B cell (primary cell): Measurements from ENCODE around the gene MAFB. TPM values are rescaled to one million over a fixed set of nuclear protein-coding genes. Genes with fewer than 3 reads are reported as not detected.

Source experiments
- ATAC-seq: fragments of 200-7000 bp; cut with Tn5 transposase; one replicate; pipeline ENCODE4 v1.10.0; 2021; ENCODE audit warnings: low read depth, mild to moderate bottlenecking, moderate number of reproducible peaks, moderate library complexity
- CTCF ChIA-PET: fragments of 350-600 bp; sonication (Branson Sonifier 250); formaldehyde crosslinking; loops from one replicate; lab custom pipeline; 2021; ENCODE audit warnings: antibody characterized with exemption, inconsistent platforms; lab: Charles Lee
- POLR2A ChIA-PET: fragments of 350-600 bp; sonication (Branson Sonifier 250); formaldehyde crosslinking; loops from one replicate; lab custom pipeline; 2021; ENCODE audit warnings: antibody characterized with exemption; lab: Charles Lee
- DNase-seq: peaks from one replicate; pipeline ENCODE4 v3.0.0; 2013
- H2AFZ ChIP-seq: 2 replicates; pipeline ENCODE4 v1.6.1; 2012; ENCODE audit warnings: mild to moderate bottlenecking, low read depth, low read length; ENCODE audit not compliant: insufficient read depth, poor library complexity, severe bottlenecking
- H3K27ac ChIP-seq, 2 donors: 1 replicate in 1 of 2; 2 replicates in 1 of 2; pipeline ENCODE4 v1.5.1; 2012 to 2013; ENCODE audit warnings: low read length in 2 of 2, mild to moderate bottlenecking in 2 of 2, moderate library complexity in 1 of 2
- H3K27me3 ChIP-seq, 4 experiments: fragments of 200-600 bp in 1 of 4; sonication (generic) in 1 of 4; replicated peaks in 1 of 4; 1 replicate in 2 of 4; 2 replicates in 2 of 4; pipeline versions ENCODE4 v1.6.1 to v1.7.0; 2013 to 2016; ENCODE audit warnings: low read length in 3 of 4, mild to moderate bottlenecking in 2 of 4, mixed read lengths in 1 of 4, moderate library complexity in 1 of 4; ENCODE audit not compliant: insufficient read depth in 4 of 4, control insufficient read depth in 3 of 4; ENCODE audit errors: control extremely low read depth in 1 of 4
- H3K36me3 ChIP-seq, 2 experiments: replicated peaks in 1 of 2; 1 replicate in 1 of 2; 2 replicates in 1 of 2; pipeline versions ENCODE4 v1.6.1 to v1.7.1; 2013; ENCODE audit warnings: low read length in 1 of 2; ENCODE audit not compliant: insufficient read depth in 2 of 2, control insufficient read depth in 1 of 2; ENCODE audit errors: control extremely low read depth in 1 of 2, extremely low read depth in 1 of 2
- H3K4me1 ChIP-seq, 2 donors: fragments of 200-600 bp in 1 of 2; sonication (generic) in 1 of 2; 1 replicate in 1 of 2; 2 replicates in 1 of 2; pipeline versions ENCODE4 v1.5.1 to v1.6.1; 2013 to 2017; ENCODE audit warnings: low read length in 2 of 2; ENCODE audit not compliant: control insufficient read depth in 2 of 2, insufficient read depth in 2 of 2
- H3K4me2 ChIP-seq: replicated peaks from 2 replicates; pipeline ENCODE3; 2012; ENCODE audit warnings: mild to moderate bottlenecking, low read depth, low read length; ENCODE audit not compliant: poor library complexity, severe bottlenecking
- H3K4me3 ChIP-seq, 5 experiments: fragments of 200-600 bp in 1 of 5; sonication (generic) in 1 of 5; 1 replicate in 3 of 5; 2 replicates in 2 of 5; pipeline versions ENCODE4 v1.5.1 to v1.7.0; 2011 to 2016; ENCODE audit warnings: low read length in 4 of 5, mild to moderate bottlenecking in 4 of 5, low read depth in 2 of 5, control low read depth in 1 of 5, moderate library complexity in 1 of 5; ENCODE audit not compliant: insufficient read depth in 1 of 5; ENCODE audit errors: control extremely low read depth in 1 of 5, extremely low read depth in 1 of 5
- H3K79me2 ChIP-seq: fragments of 200-600 bp; sonication (generic); one replicate; pipeline ENCODE4 v1.6.0; 2016; ENCODE audit warnings: low read length; ENCODE audit not compliant: control insufficient read depth, insufficient read depth
- H3K9ac ChIP-seq: fragments of 200-600 bp; sonication (generic); 2 replicates; pipeline ENCODE4 v1.6.1; 2017; ENCODE audit warnings: mild to moderate bottlenecking, low read length, moderate library complexity
- H3K9me3 ChIP-seq, 3 donors: one replicate each; pipeline versions ENCODE4 v1.6.1 to v1.7.1; 2013; ENCODE audit warnings: low read length in 2 of 3; ENCODE audit not compliant: control insufficient read depth in 2 of 3, insufficient read depth in 1 of 3; ENCODE audit errors: control extremely low read depth in 1 of 3
- H4K20me1 ChIP-seq: 2 replicates; pipeline ENCODE4 v1.6.0; 2012; ENCODE audit warnings: mild to moderate bottlenecking, low read length; ENCODE audit not compliant: insufficient read depth, control insufficient read depth, poor library complexity, severe bottlenecking
- H3K27ac Mint-ChIP-seq: one replicate; pipeline ENCODE4 v1.8.0; 2021; ENCODE audit warnings: mixed read lengths
- H3K27me3 Mint-ChIP-seq: one replicate; pipeline ENCODE4 v1.8.0; 2021; ENCODE audit warnings: mixed read lengths
- H3K4me1 Mint-ChIP-seq: one replicate; pipeline ENCODE4 v1.8.0; 2021; ENCODE audit warnings: mixed read lengths
- H3K4me3 Mint-ChIP-seq: one replicate; pipeline ENCODE4 v1.8.0; 2021; ENCODE audit warnings: mixed read lengths
- H3K9me3 Mint-ChIP-seq: one replicate; pipeline ENCODE4 v1.8.0; 2022; ENCODE audit warnings: mixed read lengths; ENCODE audit not compliant: insufficient read depth
- CTCF ChIP-seq: fragments of 200-600 bp; IDR thresholded peaks from one replicate; pipeline ENCODE4 v1.8.0; 2022; ENCODE audit warnings: antibody characterized with exemption, mild to moderate bottlenecking
- EZH2 ChIP-seq: IDR thresholded peaks from 2 replicates; pipeline ENCODE4 v1.6.1; 2012; ENCODE audit warnings: borderline replicate concordance, low read depth, mild to moderate bottlenecking, moderate library complexity, low read length; ENCODE audit not compliant: insufficient read depth, poor library complexity, severe bottlenecking
- WGBS: methylation state at CpG from one replicate; pipeline ENCODE4 v1.1.5; 2013; ENCODE audit warnings: missing lambda C conversion rate; ENCODE audit not compliant: insufficient coverage; 5-methylcytosine and 5-hydroxymethylcytosine counted together
- intact Hi-C: fragments of 100-400 bp; cut with micrococcal nuclease; formaldehyde crosslinking; loops from one replicate; pipeline ENCODE4 v1.10.0; 2022
- polyA plus RNA-seq: library from polyadenylated mRNA; depleted of rRNA; stranded (reverse); fragments of >200 nt; gene quantifications from 2 replicates; pipeline ENCODE4 v1.2.3, GENCODE V29; 2012
- total RNA-seq, 2 donors: library from RNA; stranded (reverse); fragments of 120-200 nt in 1 of 2; gene quantifications; 1 replicate in 1 of 2; 2 replicates in 1 of 2; pipeline versions ENCODE4 v1.2.3 to v1.2.4, GENCODE V29; 2013 to 2022

Gene MAFB
- total and polyA plus RNA-seq, 2 donors (not counting 1 experiment from before 2014, with no cell fraction given) = 1.6 to 1.8 TPM

- no peaks in the 10 kb centered on the region for H3K9me3 ChIP-seq
Measured at GRCh38 chr20:40711079-40711478, 22.0 kb upstream of the MAFB start.

GRCh38 chr20:40710603-40711002 lies 21.6 kb upstream of the MAFB start:
- intact Hi-C loops = no loop called here
- WGBS = 92% methylated on average over 6 of the region's 13 CpGs

More at GRCh38 chr20:40711079-40711478, 22.0 kb upstream of the MAFB start:
- Histone ChIP-seq H3K4me1 (no peaks in the 10 kb centered on the region), H2AFZ (no peak overlapping the region), H3K27ac (no peak overlapping the region), H4K20me1 (no peaks in the 10 kb centered on the region), H3K36me3 (no peaks in the 10 kb centered on the region), H3K4me3 (no peak overlapping the region), H3K27me3 (peaks cover 0 to 9% (median 0%) of the 10 kb centered on the region in 4 experiments), H3K4me2 (no peak overlapping the region), H3K79me2 (no peaks in the 10 kb centered on the region), H3K9ac (no peak overlapping the region)
- TF ChIP-seq CTCF (no peak), EZH2 (no peak)
- no peak for ATAC-seq
- intact Hi-C loops = no loop called here
- no peaks in the 10 kb centered on the region for H3K4me1 Mint-ChIP-seq
- H3K9me3 Mint-ChIP-seq = no peaks in the 10 kb centered on the region
- no peak for DNase-seq
- POLR2A ChIA-PET = no interaction called here
- H3K27me3 Mint-ChIP-seq = peaks cover 25% of the 10 kb centered on the region
- no peak overlapping the region for H3K4me3 Mint-ChIP-seq
- 73% methylated on average over 12 of the region's 13 CpGs for WGBS
- H3K27ac Mint-ChIP-seq = no peak overlapping the region
- CTCF ChIA-PET = no interaction called here

More at GRCh38 chr20:40710603-40711002, 21.6 kb upstream of the MAFB start:
- Histone ChIP-seq H2AFZ (no peak overlapping the region), H3K4me3 (no peak overlapping the region), H4K20me1 (no peaks in the 10 kb centered on the region), H3K27ac (no peak overlapping the region), H3K4me2 (no peak overlapping the region), H3K36me3 (no peaks in the 10 kb centered on the region), H3K79me2 (no peaks in the 10 kb centered on the region), H3K9ac (no peak overlapping the region), H3K27me3 (peaks cover 0 to 9% (median 0%) of the 10 kb centered on the region in 4 experiments), H3K4me1 (no peaks in the 10 kb centered on the region), H3K9me3 (no peaks in the 10 kb centered on the region)
- peaks cover 21% of the 10 kb centered on the region for H3K27me3 Mint-ChIP-seq
- H3K27ac Mint-ChIP-seq = no peak overlapping the region
- CTCF ChIA-PET = no interaction called here
- DNase-seq (no peak), ATAC-seq (no peak)
- POLR2A ChIA-PET = no interaction called here
- H3K4me3 Mint-ChIP-seq = no peak overlapping the region
- no peaks in the 10 kb centered on the region for H3K9me3 Mint-ChIP-seq
- TF ChIP-seq EZH2 (no peak), CTCF (no peak)
- H3K4me1 Mint-ChIP-seq = no peaks in the 10 kb centered on the region
